AG04449 (cell line): ENCODE results near the gene COG3.
A peak's percentile ranks its signal among the peaks of the same experiment; 100 is the strongest.

Experiments
- CTCF ChIA-PET: fragments of 350-600 bp; formaldehyde crosslinking; extraction: SDS; loops from one replicate; lab custom pipeline; 2021; ENCODE audit warnings: antibody characterized with exemption; lab: Yijun Ruan, JAX
- POLR2A ChIA-PET: fragments of 400-600, 350-600 bp; formaldehyde crosslinking; extraction: SDS; loops from one replicate; lab custom pipeline; 2020; ENCODE audit warnings: antibody characterized with exemption, inconsistent platforms; lab: Yijun Ruan, JAX
- DNase-seq: peaks from one replicate; pipeline ENCODE4 v3.0.0-alpha.2; 2010; ENCODE audit warnings: low read depth, low spot score
- H3K4me3 ChIP-seq: 2 replicates; pipeline ENCODE4 v1.5.1; 2011; ENCODE audit warnings: low read depth, mild to moderate bottlenecking, control low read depth, low read length
- CTCF ChIP-seq: IDR thresholded peaks from one replicate; pipeline ENCODE4 v1.5.1; 2011; ENCODE audit warnings: mild to moderate bottlenecking, moderate library complexity, low read length, control low read depth, inconsistent platforms; ENCODE audit not compliant: insufficient read depth; ENCODE audit errors: missing control alignments

Gene COG3

GRCh38 chr13:45503658-45504057, 38.9 kb downstream of the COG3 start:
- no peak overlapping the region for H3K4me3 ChIP-seq
- CTCF ChIA-PET, result interaction anchor here (2.5 kb wide), 1 partner anchor 9 kb away, joined by 25 read pairs; no protein-coding TSS in a partner anchor
- POLR2A ChIA-PET, result no interaction called here
- DNase-seq, result no peak
- no peak for TF ChIP-seq CTCF

- POLR2A ChIA-PET, result no interaction called here
- H3K4me3 ChIP-seq, result no peak overlapping the region
- no peak for TF ChIP-seq CTCF
- DNase-seq, result no peak
- CTCF ChIA-PET, result interaction anchor here (1.5 to 1.9 kb wide), 2 partner anchors 16 to 136 kb away, joined by 3 to 7 read pairs; no protein-coding TSS in a partner anchor
These were observed 42.1 kb downstream of the COG3 start for GRCh38 chr13:45506811-45507210.

- no peak for TF ChIP-seq CTCF
- ChIA-PET CTCF (interaction anchor here (0.9 to 1.9 kb wide), 3 partner anchors 10 to 138 kb away, joined by 3 to 7 read pairs (median 3); no protein-coding TSS in a partner anchor), POLR2A (no interaction called here)
- DNase-seq, result no peak
- no peak overlapping the region for H3K4me3 ChIP-seq
These were observed 44.0 kb downstream of the COG3 start for GRCh38 chr13:45508776-45509175.

- ChIA-PET POLR2A (no interaction called here), CTCF (interaction anchor here (0.7 to 1.4 kb wide), 7 partner anchors 9 to 616 kb away, joined by 3 to 13 read pairs (median 4); no protein-coding TSS in a partner anchor)
- no peak for TF ChIP-seq CTCF
- no peak overlapping the region for H3K4me3 ChIP-seq
- DNase-seq, result no peak
These were observed 45.9 kb downstream of the COG3 start for GRCh38 chr13:45510672-45511071.

- no peak overlapping the region for H3K4me3 ChIP-seq
- POLR2A ChIA-PET, result no interaction called here
- no peak for DNase-seq
- CTCF ChIA-PET, result interaction anchor here (0.6 to 2.9 kb wide), 25 partner anchors 8 to 614 kb away, joined by 3 to 25 read pairs (median 3); no protein-coding TSS in a partner anchor
- TF ChIP-seq CTCF, result peak; percentile 60
These were observed 46.8 kb downstream of the COG3 start for GRCh38 chr13:45511310-45512097.

- no peak for TF ChIP-seq CTCF
- ChIA-PET POLR2A (no interaction called here), CTCF (interaction anchor here (0.6 to 2.9 kb wide), 23 partner anchors 8 to 614 kb away, joined by 3 to 25 read pairs (median 3); no protein-coding TSS in a partner anchor)
- no peak for DNase-seq
- no peak overlapping the region for H3K4me3 ChIP-seq
These were observed 47.4 kb downstream of the COG3 start for GRCh38 chr13:45512098-45512496.
